ENCODE data around the gene CTTNBP2. TPM values are rescaled to one million over a fixed set of nuclear protein-coding genes. Genes with fewer than 3 reads are reported as not detected.

Gene CTTNBP2
- total and polyA plus RNA-seq, 2 donors (not counting 1 experiment from before 2014, with no cell fraction given): 8.3 to 12.0 TPM

DNA sequence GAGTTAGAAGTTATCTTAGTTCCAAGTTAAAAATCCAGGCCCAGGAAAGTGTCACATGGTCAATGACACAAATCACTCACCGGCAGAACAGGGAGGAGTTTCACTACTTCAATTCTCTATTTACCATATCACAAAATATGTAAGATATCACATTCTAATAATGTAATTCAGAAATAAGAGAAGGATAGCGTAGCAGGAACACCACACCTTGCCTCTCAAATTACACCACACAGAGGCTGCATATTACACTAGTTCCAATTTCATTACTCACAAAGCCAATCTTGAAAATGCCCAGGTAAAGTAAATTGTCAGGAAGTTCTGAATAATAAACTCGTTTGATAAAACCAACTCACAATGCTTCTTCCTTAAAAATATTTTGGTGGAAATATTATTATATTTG lies 169.2 kb downstream of the CTTNBP2 start:
- DNase-seq (ENCODE audit: low read depth in 2 of 2): no peak
- Histone ChIP-seq H3K27me3 (ENCODE audit: control insufficient read depth, insufficient read depth, low read length) (no peaks in the 10 kb centered on the region), H3K36me3 (ENCODE audit: control insufficient read depth, insufficient read depth, low read length) (no peaks in the 10 kb centered on the region)

DNA sequence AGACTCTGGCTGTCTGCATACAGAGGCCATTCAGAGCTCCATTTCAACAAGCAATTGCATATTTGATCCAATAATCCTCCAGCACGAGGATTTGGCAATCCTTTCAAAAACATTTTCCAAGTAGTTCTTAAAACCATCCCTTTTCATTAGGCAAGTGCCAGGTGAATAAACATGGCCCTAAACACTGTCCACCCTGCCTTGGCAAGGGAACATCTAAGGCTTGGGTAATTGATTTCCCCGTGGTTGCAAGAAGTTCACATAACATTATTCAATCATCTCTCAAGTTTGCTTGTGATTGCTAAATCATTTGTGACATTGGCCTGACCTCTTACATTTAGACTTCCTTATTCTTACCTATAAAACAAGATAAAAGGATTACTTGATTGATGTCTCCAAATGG lies 175.2 kb downstream of the CTTNBP2 start:
- H3K27ac ChIP-seq (ENCODE audit: insufficient read depth, low read length): no peak overlapping the region
- H2AFZ ChIP-seq (ENCODE audit: low read length): no peak overlapping the region
- no peak overlapping the region for H3K9ac ChIP-seq (ENCODE audit: insufficient read depth, low read length)
- no peaks in the 10 kb centered on the region for H3K36me3 ChIP-seq (ENCODE audit: control insufficient read depth, insufficient read depth, low read length)
- DNase-seq (ENCODE audit: low read depth in 2 of 2): no peak
- H3K9me3 ChIP-seq (ENCODE audit: control insufficient read depth, insufficient read depth, low read depth, low read length): no peaks in the 10 kb centered on the region
- TF ChIP-seq, protein P1, sequence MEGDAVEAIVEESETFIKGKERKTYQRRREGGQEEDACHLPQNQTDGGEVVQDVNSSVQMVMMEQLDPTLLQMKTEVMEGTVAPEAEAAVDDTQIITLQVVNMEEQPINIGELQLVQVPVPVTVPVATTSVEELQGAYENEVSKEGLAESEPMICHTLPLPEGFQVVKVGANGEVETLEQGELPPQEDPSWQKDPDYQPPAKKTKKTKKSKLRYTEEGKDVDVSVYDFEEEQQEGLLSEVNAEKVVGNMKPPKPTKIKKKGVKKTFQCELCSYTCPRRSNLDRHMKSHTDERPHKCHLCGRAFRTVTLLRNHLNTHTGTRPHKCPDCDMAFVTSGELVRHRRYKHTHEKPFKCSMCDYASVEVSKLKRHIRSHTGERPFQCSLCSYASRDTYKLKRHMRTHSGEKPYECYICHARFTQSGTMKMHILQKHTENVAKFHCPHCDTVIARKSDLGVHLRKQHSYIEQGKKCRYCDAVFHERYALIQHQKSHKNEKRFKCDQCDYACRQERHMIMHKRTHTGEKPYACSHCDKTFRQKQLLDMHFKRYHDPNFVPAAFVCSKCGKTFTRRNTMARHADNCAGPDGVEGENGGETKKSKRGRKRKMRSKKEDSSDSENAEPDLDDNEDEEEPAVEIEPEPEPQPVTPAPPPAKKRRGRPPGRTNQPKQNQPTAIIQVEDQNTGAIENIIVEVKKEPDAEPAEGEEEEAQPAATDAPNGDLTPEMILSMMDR (conservative IDR thresholded peaks at IDR 0.05 in 1 of 2, IDR thresholded peaks at IDR 0.05 in 1 of 2; ENCODE audit: low read depth in 1 of 2, low read length in 2 of 2): no peak
- no peak for TF ChIP-seq EZH2 (IDR thresholded peaks at IDR 0.05; ENCODE audit: low read length, missing control alignments)
- H3K4me1 ChIP-seq (ENCODE audit: control insufficient read depth, extremely low read depth, insufficient read depth, low read length): no peaks in the 10 kb centered on the region
- no peaks in the 10 kb centered on the region for H3K79me2 ChIP-seq (ENCODE audit: control insufficient read depth, insufficient read depth, low read length)
- H3K4me2 ChIP-seq (ENCODE audit: extremely low read depth, insufficient read depth, low read length): no peak overlapping the region
- H3K27me3 ChIP-seq (ENCODE audit: control insufficient read depth, insufficient read depth, low read length): no peaks in the 10 kb centered on the region
- no peaks in the 10 kb centered on the region for H4K20me1 ChIP-seq (ENCODE audit: control insufficient read depth, extremely low read depth, insufficient read depth, low read length)
- no peak overlapping the region for H3K4me3 ChIP-seq (replicated peaks in 1 of 4; ENCODE audit: control extremely low read depth in 1 of 4, insufficient read depth in 1 of 4, low read depth in 3 of 4, low read length in 4 of 4)

More for the DNA sequence above, 169.2 kb downstream of the CTTNBP2 start:
- Histone ChIP-seq H3K4me2 (ENCODE audit: extremely low read depth, insufficient read depth, low read length) (no peak overlapping the region), H3K9me3 (ENCODE audit: control insufficient read depth, insufficient read depth, low read depth, low read length) (no peaks in the 10 kb centered on the region), H3K79me2 (ENCODE audit: control insufficient read depth, insufficient read depth, low read length) (no peaks in the 10 kb centered on the region), H3K4me3 (replicated peaks in 1 of 4; ENCODE audit: control extremely low read depth in 1 of 4, insufficient read depth in 1 of 4, low read depth in 3 of 4, low read length in 4 of 4) (no peak overlapping the region), H3K9ac (ENCODE audit: insufficient read depth, low read length) (no peak overlapping the region), H3K4me1 (ENCODE audit: control insufficient read depth, extremely low read depth, insufficient read depth, low read length) (no peaks in the 10 kb centered on the region), H4K20me1 (ENCODE audit: control insufficient read depth, extremely low read depth, insufficient read depth, low read length) (no peaks in the 10 kb centered on the region), H3K27ac (ENCODE audit: insufficient read depth, low read length) (no peak overlapping the region), H2AFZ (ENCODE audit: low read length) (no peak overlapping the region)
- TF ChIP-seq EZH2 (IDR thresholded peaks at IDR 0.05; ENCODE audit: low read length, missing control alignments): no peak
- TF ChIP-seq, protein P1 (conservative IDR thresholded peaks at IDR 0.05 in 1 of 2, IDR thresholded peaks at IDR 0.05 in 1 of 2; ENCODE audit: low read depth in 1 of 2, low read length in 2 of 2): no peak

DNA sequence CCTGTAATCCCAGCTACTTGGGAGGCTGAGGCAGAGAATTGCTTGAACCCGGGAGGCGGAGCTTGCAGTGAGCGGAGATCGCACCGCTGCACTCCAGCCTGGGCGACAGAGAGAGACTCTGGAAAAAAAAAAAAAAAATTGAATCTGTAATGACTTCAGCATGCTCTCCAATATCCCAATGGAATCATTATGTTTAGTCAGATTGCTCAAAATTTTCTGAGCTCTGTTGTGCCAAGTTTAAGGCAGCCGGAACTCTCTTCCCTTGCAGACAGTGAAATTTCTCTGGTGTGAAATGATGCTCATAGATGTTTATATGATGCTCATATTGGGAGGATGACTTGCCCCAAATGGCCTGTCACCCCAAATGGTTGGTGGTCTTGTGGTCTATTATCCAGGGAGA lies 180.9 kb downstream of the CTTNBP2 start:
- Histone ChIP-seq H3K9me3 (ENCODE audit: control insufficient read depth, insufficient read depth, low read depth, low read length) (no peaks in the 10 kb centered on the region), H2AFZ (ENCODE audit: low read length) (no peak overlapping the region), H4K20me1 (ENCODE audit: control insufficient read depth, extremely low read depth, insufficient read depth, low read length) (no peaks in the 10 kb centered on the region), H3K4me3 (replicated peaks in 1 of 4; ENCODE audit: control extremely low read depth in 1 of 4, insufficient read depth in 1 of 4, low read depth in 3 of 4, low read length in 4 of 4) (no peak overlapping the region), H3K4me2 (ENCODE audit: extremely low read depth, insufficient read depth, low read length) (no peak overlapping the region), H3K79me2 (ENCODE audit: control insufficient read depth, insufficient read depth, low read length) (no peaks in the 10 kb centered on the region), H3K9ac (ENCODE audit: insufficient read depth, low read length) (no peak overlapping the region), H3K36me3 (ENCODE audit: control insufficient read depth, insufficient read depth, low read length) (no peaks in the 10 kb centered on the region), H3K27me3 (ENCODE audit: control insufficient read depth, insufficient read depth, low read length) (no peaks in the 10 kb centered on the region), H3K4me1 (ENCODE audit: control insufficient read depth, extremely low read depth, insufficient read depth, low read length) (no peaks in the 10 kb centered on the region), H3K27ac (ENCODE audit: insufficient read depth, low read length) (no peak overlapping the region)
- no peak for TF ChIP-seq EZH2 (IDR thresholded peaks at IDR 0.05; ENCODE audit: low read length, missing control alignments)
- TF ChIP-seq, protein P1 (conservative IDR thresholded peaks at IDR 0.05 in 1 of 2, IDR thresholded peaks at IDR 0.05 in 1 of 2; ENCODE audit: low read depth in 1 of 2, low read length in 2 of 2): no peak
- DNase-seq (ENCODE audit: low read depth in 2 of 2): no peak

Measured in fibroblast of lung (primary cell).